DMS114 treated with DMSO at 0.1 percent for 48 hours (cell line): ENCODE data around the gene CCNG2.

Source experiments
- DNase-seq: peaks from one replicate; lab custom pipeline; 2025; ENCODE audit not compliant: unreplicated experiment; lab: John Stamatoyannopoulos, UW

Gene CCNG2

GRCh38 chr4:77201343-77201742 lies 44.3 kb downstream of the CCNG2 start:
- DNase-seq = no peak

- no peak for DNase-seq
These were observed 44.9 kb downstream of the CCNG2 start for GRCh38 chr4:77201857-77202256.

GRCh38 chr4:77202491-77202890 lies 45.5 kb downstream of the CCNG2 start:
- DNase-seq = no peak

- no peak for DNase-seq
These were observed 46.6 kb downstream of the CCNG2 start for GRCh38 chr4:77203380-77204197.

GRCh38 chr4:77204621-77205020 lies 47.6 kb downstream of the CCNG2 start:
- no peak for DNase-seq

- DNase-seq = no peak
These were observed 52.0 kb downstream of the CCNG2 start for GRCh38 chr4:77209012-77209411.

- no peak for DNase-seq
These were observed 52.9 kb downstream of the CCNG2 start for GRCh38 chr4:77209936-77210335.

GRCh38 chr4:77215107-77215506 lies 58.1 kb downstream of the CCNG2 start:
- DNase-seq = no peak

GRCh38 chr4:77217526-77217925 lies 60.5 kb downstream of the CCNG2 start:
- no peak for DNase-seq

- DNase-seq = no peak
These were observed 62.3 kb downstream of the CCNG2 start for GRCh38 chr4:77219266-77219665.
